ENCODE results near the gene KANSL1L. TPM values are rescaled to one million over a fixed set of nuclear protein-coding genes. Genes with fewer than 3 reads are reported as not detected.
A peak's percentile ranks its signal among the peaks of the same experiment; 100 is the strongest.
"Not testable (repeated sequence)": the region's sequence is repeated elsewhere in the genome, so short reads cannot be mapped to it uniquely, and the experiment has no call there.

KANSL1L gene
- total and polyA plus RNA-seq, 8 donors = 2.6 to 128 (median 19.6) TPM

DNA sequence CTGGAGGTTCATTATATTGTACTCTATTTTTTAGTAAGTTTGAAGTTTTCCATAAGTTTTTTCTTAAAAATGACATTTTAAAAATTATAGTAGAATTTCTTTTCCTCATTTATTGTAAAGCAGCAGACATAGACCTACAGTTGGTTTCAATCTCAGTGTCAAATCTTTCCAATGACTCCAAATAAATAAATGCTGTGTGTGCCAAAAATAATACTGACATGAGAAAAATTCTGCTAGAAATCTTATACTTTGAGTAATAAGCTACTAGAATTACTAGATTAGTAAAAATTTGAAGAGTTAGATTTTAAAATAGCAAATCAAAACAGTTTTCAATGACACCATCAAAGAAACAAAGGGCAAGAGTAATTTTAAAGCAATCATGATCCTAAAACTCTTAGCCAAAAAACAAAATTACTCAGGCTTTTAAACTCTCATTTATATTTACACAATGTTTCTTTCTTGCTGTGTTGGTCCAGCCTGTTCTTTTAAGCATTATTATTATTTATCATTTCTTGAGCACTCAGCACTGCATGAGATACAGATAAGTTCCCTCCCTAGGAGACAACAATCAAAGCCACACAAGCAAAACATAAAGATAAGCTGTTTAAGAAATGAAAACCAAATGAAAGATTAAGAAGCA is 8.3 kb upstream of the KANSL1L start:
- Histone ChIP-seq H3K27ac (no peak overlapping the region), H3K9me3 (peaks cover 0 to 10% (median 7%) of the 10 kb centered on the region in 4 donors), H3K36me3 (no peaks in the 10 kb centered on the region), H3K4me1 (peaks cover 0 to 30% (median 12%) of the 10 kb centered on the region in 4 donors), H3K27me3 (no peaks in the 10 kb centered on the region), H3K4me3 (no peak overlapping the region)
- DNase-seq = no peak
- intact Hi-C loops (cut with DNase I; ENCODE audit: low total_unique reads) = no loop called here
- TF ChIP-seq POLR2A (IDR thresholded peaks at IDR 0.05) = no peak
- no peak for TF ChIP-seq EP300 (IDR thresholded peaks at IDR 0.05)
- TF ChIP-seq, protein P1, sequence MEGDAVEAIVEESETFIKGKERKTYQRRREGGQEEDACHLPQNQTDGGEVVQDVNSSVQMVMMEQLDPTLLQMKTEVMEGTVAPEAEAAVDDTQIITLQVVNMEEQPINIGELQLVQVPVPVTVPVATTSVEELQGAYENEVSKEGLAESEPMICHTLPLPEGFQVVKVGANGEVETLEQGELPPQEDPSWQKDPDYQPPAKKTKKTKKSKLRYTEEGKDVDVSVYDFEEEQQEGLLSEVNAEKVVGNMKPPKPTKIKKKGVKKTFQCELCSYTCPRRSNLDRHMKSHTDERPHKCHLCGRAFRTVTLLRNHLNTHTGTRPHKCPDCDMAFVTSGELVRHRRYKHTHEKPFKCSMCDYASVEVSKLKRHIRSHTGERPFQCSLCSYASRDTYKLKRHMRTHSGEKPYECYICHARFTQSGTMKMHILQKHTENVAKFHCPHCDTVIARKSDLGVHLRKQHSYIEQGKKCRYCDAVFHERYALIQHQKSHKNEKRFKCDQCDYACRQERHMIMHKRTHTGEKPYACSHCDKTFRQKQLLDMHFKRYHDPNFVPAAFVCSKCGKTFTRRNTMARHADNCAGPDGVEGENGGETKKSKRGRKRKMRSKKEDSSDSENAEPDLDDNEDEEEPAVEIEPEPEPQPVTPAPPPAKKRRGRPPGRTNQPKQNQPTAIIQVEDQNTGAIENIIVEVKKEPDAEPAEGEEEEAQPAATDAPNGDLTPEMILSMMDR (IDR thresholded peaks at IDR 0.05) = no peak
- no peak for TF ChIP-seq POLR2AphosphoS5 (IDR thresholded peaks at IDR 0.05)

DNA sequence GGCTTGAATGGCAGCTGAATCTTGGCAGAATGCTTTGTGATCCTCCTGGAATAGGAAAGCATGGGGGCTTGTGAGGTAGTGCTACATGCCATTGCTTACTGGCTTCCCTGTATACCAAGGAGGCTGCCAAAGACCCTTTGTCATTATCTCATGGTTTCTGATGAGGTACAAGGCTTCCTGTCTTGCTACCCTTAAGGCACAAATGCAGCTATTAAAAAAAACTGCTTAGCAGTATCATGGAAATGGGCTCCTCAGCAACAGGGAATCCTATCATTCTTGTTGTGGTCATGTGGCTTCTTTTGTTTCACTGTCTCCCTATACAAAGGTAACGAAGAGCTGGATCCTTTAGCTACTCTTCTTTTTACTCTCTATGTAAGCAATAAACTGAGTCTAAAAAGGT is 6.6 kb upstream of the KANSL1L start:
- H3K4me3 ChIP-seq = no peak overlapping the region
- H3K4me1 ChIP-seq = peaks cover 0 to 38% (median 12%) of the 10 kb centered on the region in 4 donors
- WGBS, 5 donors = 74 to 90% (median 82%) methylated on average over 1 of the region's 1 CpG
- no peak for TF ChIP-seq POLR2AphosphoS5 (IDR thresholded peaks at IDR 0.05)
- TF ChIP-seq EP300 (IDR thresholded peaks at IDR 0.05) = no peak
- TF ChIP-seq, protein P1 (IDR thresholded peaks at IDR 0.05) = no peak
- TF ChIP-seq POLR2A (IDR thresholded peaks at IDR 0.05) = no peak
- DNase-seq = no peak
- no peaks in the 10 kb centered on the region for H3K9me3 ChIP-seq
- H3K27ac ChIP-seq = no peak overlapping the region
- intact Hi-C loops (cut with DNase I; ENCODE audit: low total_unique reads) = no loop called here
- H3K27me3 ChIP-seq = no peaks in the 10 kb centered on the region
- H3K36me3 ChIP-seq = no peaks in the 10 kb centered on the region

DNA sequence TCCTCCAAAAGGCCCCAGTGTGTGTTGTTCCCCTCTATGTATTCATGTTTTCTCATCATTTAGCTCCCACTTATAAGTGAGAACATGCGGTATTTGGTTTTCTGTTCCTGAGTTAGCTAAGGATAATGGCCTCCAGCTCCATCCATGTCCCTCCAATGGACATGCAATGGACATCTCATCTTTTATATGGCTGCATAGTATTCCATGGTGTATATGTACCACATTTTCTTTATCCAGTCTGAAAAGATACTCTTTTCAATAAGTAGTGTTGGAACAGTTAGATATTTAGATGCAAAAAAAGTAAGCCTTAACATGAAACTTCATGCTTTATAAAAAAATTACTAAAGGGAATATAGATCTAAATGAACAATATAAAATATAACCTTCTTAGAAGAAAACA is 5.9 kb upstream of the KANSL1L start:
- 88 to 100% (median 98%) methylated on average over 1 of the region's 1 CpG for WGBS, 5 donors
- DNase-seq; intact Hi-C loops (cut with DNase I; ENCODE audit: low total_unique reads); H3K9me3 ChIP-seq; H3K27me3 ChIP-seq; H3K4me3 ChIP-seq; H3K36me3 ChIP-seq; H3K27ac ChIP-seq: not testable (repeated sequence)
- peaks cover 0 to 44% (median 15%) of the 10 kb centered on the region in 4 donors for H3K4me1 ChIP-seq

DNA sequence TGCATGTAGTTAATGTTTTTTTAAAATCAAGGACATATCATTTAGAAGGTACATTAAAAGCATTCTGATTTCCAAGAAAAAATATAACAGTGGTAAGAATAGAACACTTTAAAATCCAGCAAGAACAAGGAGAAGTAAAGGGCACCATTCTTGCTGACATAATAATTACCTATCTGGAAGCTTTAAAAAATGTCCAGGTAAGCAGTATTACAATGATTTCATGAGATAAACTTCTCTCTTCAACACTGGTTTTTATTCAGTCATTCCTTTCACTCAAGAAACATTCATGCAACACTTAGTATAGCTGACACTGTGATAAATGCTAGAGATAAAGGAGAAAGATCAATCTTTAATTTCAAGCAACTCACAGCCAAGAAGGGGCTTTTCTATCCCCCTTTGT is 2.9 kb upstream of the KANSL1L start:
- H3K4me1 ChIP-seq = peaks cover 3 to 25% (median 10%) of the 10 kb centered on the region in 4 donors
- H3K9me3 ChIP-seq = no peaks in the 10 kb centered on the region
- H3K27me3 ChIP-seq = no peaks in the 10 kb centered on the region
- no peak for DNase-seq
- no peak overlapping the region for H3K4me3 ChIP-seq
- H3K36me3 ChIP-seq = no peaks in the 10 kb centered on the region
- intact Hi-C loops (cut with DNase I; ENCODE audit: low total_unique reads) = no loop called here
- TF ChIP-seq EP300 (IDR thresholded peaks at IDR 0.05) (no peak), POLR2AphosphoS5 (IDR thresholded peaks at IDR 0.05) (no peak), POLR2A (IDR thresholded peaks at IDR 0.05) (no peak)
- TF ChIP-seq, protein P1 (IDR thresholded peaks at IDR 0.05) = no peak
- H3K27ac ChIP-seq = no peak overlapping the region

DNA sequence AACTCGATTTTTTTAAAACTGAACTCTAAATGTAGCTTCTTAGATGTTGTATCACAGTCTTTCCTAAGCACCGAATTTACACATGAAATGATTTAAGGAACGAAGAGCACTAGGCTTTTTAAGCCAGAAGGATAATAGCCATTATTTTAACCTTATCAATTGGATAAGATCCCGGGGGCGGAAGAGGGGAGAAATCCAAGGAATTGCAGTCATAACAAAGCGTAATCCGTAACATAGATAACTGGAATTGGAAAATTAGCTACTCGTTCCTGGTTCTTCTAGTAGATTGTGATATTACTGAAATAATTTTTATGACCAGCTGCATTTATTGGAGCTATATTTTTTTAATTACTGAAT is 988 bp upstream of the KANSL1L start:
- Histone ChIP-seq H3K9me3 (no peaks in the 10 kb centered on the region), H3K27me3 (no peaks in the 10 kb centered on the region), H3K4me1 (peaks cover 20 to 43% (median 26%) of the 10 kb centered on the region in 4 donors), H3K36me3 (no peaks in the 10 kb centered on the region), H3K4me3 (peak overlapping the region; percentile 66 to 93 (median 80)), H3K27ac (peak overlapping the region; percentile 100)
- intact Hi-C loops (cut with DNase I; ENCODE audit: low total_unique reads) = no loop called here
- 3 to 11% (median 9%) methylated on average over 8 of the region's 8 CpGs for WGBS, 5 donors
- DNase-seq = no peak
- TF ChIP-seq POLR2A (IDR thresholded peaks at IDR 0.05) (no peak), POLR2AphosphoS5 (IDR thresholded peaks at IDR 0.05) (no peak), EP300 (IDR thresholded peaks at IDR 0.05) (no peak)
- TF ChIP-seq, protein P1 (IDR thresholded peaks at IDR 0.05) = no peak
